HepG2 (cell line): Measurements from ENCODE around the gene OAS2.

ENCODE experiments used
- HMG20A ChIP-seq: IDR thresholded peaks from 2 replicates; pipeline ENCODE4 v1.6.1; 2016; ENCODE audit warnings: borderline replicate concordance
- NFYB ChIP-seq: sonication (generic); formaldehyde crosslinking; IDR thresholded peaks from 2 replicates; pipeline ENCODE4 v1.4.0; 2020; ENCODE audit warnings: missing genetic modification reagents
- TF ChIP-seq, protein P1 (sequence below): sonication (generic); formaldehyde crosslinking; IDR thresholded peaks from 2 replicates; pipeline ENCODE4 v1.4.0; 2020; ENCODE audit warnings: missing genetic modification reagents
- TF ChIP-seq, protein P2 (sequence below): sonication (generic); formaldehyde crosslinking; IDR thresholded peaks from 2 replicates; pipeline ENCODE4 v1.8.0; 2022; ENCODE audit warnings: mild to moderate bottlenecking, missing genetic modification reagents, borderline replicate concordance

DNA sequence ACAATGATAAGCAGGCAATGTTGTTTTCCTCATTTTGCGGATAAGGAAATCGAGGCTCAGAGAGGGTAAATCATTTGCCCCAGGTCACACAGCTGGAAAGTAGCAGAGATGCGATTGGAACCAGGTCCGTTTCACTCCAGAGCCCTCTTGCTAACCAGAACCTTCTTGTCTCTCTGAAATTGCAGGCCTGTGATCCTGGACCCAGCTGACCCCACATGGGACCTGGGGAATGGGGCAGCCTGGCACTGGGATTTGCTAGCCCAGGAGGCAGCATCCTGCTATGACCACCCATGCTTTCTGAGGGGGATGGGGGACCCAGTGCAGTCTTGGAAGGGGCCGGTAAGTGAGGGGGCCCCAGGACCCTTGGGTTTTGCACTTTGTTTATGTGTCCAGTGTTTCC lies 30.6 kb upstream of the OAS2 start:
- TF ChIP-seq, protein P1, sequence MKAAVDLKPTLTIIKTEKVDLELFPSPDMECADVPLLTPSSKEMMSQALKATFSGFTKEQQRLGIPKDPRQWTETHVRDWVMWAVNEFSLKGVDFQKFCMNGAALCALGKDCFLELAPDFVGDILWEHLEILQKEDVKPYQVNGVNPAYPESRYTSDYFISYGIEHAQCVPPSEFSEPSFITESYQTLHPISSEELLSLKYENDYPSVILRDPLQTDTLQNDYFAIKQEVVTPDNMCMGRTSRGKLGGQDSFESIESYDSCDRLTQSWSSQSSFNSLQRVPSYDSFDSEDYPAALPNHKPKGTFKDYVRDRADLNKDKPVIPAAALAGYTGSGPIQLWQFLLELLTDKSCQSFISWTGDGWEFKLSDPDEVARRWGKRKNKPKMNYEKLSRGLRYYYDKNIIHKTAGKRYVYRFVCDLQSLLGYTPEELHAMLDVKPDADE (CRISPR knock-in tag) = no peak
- TF ChIP-seq, protein P2, sequence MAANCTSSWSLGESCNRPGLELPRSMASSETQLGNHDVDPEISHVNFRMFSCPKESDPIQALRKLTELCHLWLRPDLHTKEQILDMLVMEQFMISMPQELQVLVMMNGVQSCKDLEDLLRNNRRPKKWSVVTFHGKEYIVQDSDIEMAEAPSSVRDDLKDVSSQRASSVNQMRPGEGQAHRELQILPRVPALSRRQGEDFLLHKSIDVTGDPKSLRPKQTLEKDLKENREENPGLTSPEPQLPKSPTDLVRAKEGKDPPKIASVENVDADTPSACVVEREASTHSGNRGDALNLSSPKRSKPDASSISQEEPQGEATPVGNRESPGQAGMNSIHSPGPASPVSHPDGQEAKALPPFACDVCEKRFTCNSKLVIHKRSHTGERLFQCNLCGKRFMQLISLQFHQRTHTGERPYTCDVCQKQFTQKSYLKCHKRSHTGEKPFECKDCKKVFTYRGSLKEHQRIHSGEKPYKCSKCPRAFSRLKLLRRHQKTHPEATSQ (CRISPR knock-in tag) = no peak
- no peak for TF ChIP-seq NFYB (CRISPR knock-in tag)
- no peak for TF ChIP-seq HMG20A
